GM18951 (cell line): ENCODE data around the gene ADARB1.

Experiments
- POLR2A ChIP-seq: IDR thresholded peaks from 4 replicates; pipeline ENCODE4 v1.6.1; 2011; ENCODE audit warnings: mild to moderate bottlenecking; ENCODE audit not compliant: insufficient read length, insufficient read depth; ENCODE audit errors: extremely low read depth
- in situ Hi-C: fragments of 300-500 bp; cut with MboI; formaldehyde crosslinking; loops from one replicate; pipeline ENCODE4 v1.12.0; 2022; ENCODE audit warnings: low sequenced_read_pairs, mixed read lengths, inconsistent platforms; ENCODE audit not compliant: unreplicated experiment

Gene ADARB1

GRCh38 chr21:45220714-45221490, 146.5 kb downstream of the ADARB1 start:
- in situ Hi-C loops = no loop called here
- no peak for TF ChIP-seq POLR2A

DNA sequence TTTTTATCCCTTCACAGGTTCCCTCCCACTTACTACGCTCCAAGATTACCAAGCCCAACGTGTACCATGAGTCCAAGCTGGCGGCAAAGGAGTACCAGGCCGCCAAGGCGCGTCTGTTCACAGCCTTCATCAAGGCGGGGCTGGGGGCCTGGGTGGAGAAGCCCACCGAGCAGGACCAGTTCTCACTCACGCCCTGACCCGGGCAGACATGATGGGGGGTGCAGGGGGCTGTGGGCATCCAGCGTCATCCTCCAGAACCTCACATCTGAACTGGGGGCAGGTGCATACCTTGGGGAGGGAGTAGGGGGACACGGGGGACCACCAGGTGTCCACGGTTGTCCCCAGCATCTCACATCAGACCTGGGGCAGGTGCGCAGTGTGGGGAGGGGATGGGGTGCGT, 147.6 kb downstream of the ADARB1 start:
- in situ Hi-C loops = no loop called here

GRCh38 chr21:45223236-45224185, 149.1 kb downstream of the ADARB1 start:
- no peak for TF ChIP-seq POLR2A
- in situ Hi-C loops = no loop called here

More for the DNA sequence above, 147.6 kb downstream of the ADARB1 start:
- no peak for TF ChIP-seq POLR2A

GRCh38 chr21:45224189-45224938, 150.0 kb downstream of the ADARB1 start:
- in situ Hi-C loops = no loop called here
- TF ChIP-seq POLR2A = no peak

DNA sequence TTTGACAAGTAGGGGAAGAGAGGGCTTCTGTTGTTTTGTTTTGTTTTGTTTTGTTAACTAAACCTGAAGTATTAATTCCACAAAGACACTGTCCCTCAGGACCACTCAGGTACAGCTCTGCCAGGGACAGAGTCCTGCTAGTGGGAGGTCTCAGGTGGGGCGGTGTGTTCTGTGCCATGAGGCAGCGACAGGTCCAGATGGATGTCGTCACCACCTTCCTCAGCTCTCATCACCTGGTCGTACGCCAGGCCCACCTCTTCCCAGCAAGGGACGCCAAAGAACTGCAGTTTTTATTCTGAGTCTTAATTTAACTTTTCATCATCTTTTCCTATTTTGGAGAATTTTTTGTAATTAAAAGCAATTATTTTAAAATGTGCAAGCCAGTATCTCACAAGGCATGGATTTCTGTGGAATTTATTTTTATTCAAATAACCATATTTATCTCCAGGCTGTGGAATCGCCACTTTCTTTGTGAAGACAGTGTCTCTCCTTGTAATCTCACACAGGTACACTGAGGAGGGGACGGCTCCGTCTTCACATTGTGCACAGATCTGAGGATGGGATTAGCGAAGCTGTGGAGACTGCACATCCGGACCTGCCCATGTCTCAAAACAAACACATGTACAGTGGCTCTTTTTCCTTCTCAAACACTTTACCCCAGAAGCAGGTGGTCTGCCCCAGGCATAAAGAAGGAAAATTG, 150.8 kb downstream of the ADARB1 start:
- in situ Hi-C loops = no loop called here

DNA sequence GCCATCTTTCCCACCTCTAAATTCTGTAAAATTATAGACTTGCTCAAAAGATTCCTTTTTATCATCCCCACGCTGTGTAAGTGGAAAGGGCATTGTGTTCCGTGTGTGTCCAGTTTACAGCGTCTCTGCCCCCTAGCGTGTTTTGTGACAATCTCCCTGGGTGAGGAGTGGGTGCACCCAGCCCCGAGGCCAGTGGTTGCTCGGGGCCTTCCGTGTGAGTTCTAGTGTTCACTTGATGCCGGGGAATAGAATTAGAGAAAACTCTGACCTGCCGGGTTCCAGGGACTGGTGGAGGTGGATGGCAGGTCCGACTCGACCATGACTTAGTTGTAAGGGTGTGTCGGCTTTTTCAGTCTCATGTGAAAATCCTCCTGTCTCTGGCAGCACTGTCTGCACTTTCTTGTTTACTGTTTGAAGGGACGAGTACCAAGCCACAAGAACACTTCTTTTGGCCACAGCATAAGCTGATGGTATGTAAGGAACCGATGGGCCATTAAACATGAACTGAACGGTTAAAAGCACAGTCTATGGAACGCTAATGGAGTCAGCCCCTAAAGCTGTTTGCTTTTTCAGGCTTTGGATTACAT, 151.5 kb downstream of the ADARB1 start:
- in situ Hi-C loops = no loop called here
- TF ChIP-seq POLR2A = no peak

More for the DNA sequence above, 150.8 kb downstream of the ADARB1 start:
- no peak for TF ChIP-seq POLR2A

- no peak for TF ChIP-seq POLR2A
- in situ Hi-C loops = no loop called here
Measured at GRCh38 chr21:45226540-45227326, 152.4 kb downstream of the ADARB1 start.

DNA sequence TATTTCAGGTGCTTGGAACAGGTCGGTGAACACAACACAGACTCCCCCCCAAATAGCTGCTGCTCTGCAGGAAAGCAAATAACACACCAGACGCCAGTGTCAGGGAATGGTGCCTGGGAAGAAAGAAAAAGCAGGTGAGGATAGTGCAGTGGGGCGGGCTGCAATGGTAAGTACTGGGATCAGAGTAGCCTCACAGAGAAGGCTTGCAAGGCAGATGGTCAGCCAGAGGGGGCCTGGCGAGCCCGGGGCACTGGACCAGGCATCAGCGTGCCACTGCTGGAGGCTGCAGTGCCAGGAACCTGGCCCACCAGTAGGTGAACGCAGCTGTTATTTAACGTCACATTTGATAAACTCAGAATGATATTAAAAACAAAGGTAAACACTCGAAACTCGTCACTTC, 153.4 kb downstream of the ADARB1 start:
- in situ Hi-C loops = no loop called here
- no peak for TF ChIP-seq POLR2A

- TF ChIP-seq POLR2A = no peak
- in situ Hi-C loops = no loop called here
Measured at GRCh38 chr21:45228171-45228641, 153.8 kb downstream of the ADARB1 start.

DNA sequence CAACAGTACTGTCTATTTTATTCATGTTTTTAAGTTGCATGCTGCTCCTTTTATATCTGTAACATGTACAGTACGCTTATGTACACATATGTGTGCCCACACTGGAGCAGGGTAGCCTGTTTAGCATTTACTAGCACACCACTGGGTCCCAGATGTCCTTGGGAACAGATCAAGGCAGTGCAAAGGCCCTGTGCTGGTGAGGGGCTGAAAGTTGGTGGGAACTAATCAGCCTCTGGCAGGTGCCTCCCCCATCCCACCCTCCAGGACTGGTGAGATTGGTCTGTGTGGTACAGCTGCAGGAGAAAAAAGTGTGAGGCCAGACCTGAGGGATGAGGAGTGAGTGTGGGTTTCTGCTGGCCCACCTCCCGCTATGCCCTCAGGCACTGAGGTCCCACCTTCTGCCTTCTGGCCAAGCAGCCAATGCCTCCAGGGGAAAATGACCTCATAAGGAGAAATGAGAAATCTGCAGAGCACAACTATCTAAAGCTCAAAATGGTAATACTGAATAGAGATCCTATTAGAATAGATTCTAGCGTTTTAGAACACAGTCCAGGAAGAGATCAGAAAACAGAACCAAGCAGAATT, 154.4 kb downstream of the ADARB1 start:
- in situ Hi-C loops = no loop called here
- TF ChIP-seq POLR2A = no peak

GRCh38 chr21:45231705-45232104, 157.3 kb downstream of the ADARB1 start:
- in situ Hi-C loops = no loop called here
- TF ChIP-seq POLR2A = no peak
